AG09319 (cell line): ENCODE results near the gene NPRL2.

Experiments
- DNase-seq: peaks from one replicate; pipeline ENCODE4 v3.0.0-alpha.2; 2010; ENCODE audit warnings: low read depth; ENCODE audit errors: extremely low read depth
- TF ChIP-seq, protein P1 (sequence below): IDR thresholded peaks from 2 replicates; pipeline ENCODE4 v1.5.1; 2011; ENCODE audit warnings: low read depth, mild to moderate bottlenecking, inconsistent platforms, low read length, moderate library complexity

The NPRL2 gene

DNA sequence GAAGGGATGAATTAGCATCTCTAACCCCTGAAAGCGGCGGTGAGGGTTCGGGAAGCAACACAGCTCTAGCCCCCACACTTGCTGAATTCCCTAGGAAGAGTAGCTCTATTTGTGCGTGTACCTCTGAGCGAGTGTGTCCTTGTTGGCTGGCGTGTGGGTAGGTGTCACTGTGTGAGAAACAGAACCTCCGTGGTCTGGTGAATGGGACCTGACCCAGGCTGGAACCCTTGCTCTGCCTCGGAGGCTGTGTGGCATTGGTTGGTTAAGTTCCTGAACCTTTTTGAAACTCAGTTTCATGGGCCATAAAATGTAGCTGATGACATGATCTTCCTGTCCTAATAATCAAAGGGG, 9.2 kb upstream of the NPRL2 start:
- no peak for DNase-seq
- TF ChIP-seq, protein P1, sequence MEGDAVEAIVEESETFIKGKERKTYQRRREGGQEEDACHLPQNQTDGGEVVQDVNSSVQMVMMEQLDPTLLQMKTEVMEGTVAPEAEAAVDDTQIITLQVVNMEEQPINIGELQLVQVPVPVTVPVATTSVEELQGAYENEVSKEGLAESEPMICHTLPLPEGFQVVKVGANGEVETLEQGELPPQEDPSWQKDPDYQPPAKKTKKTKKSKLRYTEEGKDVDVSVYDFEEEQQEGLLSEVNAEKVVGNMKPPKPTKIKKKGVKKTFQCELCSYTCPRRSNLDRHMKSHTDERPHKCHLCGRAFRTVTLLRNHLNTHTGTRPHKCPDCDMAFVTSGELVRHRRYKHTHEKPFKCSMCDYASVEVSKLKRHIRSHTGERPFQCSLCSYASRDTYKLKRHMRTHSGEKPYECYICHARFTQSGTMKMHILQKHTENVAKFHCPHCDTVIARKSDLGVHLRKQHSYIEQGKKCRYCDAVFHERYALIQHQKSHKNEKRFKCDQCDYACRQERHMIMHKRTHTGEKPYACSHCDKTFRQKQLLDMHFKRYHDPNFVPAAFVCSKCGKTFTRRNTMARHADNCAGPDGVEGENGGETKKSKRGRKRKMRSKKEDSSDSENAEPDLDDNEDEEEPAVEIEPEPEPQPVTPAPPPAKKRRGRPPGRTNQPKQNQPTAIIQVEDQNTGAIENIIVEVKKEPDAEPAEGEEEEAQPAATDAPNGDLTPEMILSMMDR, result no peak

DNA sequence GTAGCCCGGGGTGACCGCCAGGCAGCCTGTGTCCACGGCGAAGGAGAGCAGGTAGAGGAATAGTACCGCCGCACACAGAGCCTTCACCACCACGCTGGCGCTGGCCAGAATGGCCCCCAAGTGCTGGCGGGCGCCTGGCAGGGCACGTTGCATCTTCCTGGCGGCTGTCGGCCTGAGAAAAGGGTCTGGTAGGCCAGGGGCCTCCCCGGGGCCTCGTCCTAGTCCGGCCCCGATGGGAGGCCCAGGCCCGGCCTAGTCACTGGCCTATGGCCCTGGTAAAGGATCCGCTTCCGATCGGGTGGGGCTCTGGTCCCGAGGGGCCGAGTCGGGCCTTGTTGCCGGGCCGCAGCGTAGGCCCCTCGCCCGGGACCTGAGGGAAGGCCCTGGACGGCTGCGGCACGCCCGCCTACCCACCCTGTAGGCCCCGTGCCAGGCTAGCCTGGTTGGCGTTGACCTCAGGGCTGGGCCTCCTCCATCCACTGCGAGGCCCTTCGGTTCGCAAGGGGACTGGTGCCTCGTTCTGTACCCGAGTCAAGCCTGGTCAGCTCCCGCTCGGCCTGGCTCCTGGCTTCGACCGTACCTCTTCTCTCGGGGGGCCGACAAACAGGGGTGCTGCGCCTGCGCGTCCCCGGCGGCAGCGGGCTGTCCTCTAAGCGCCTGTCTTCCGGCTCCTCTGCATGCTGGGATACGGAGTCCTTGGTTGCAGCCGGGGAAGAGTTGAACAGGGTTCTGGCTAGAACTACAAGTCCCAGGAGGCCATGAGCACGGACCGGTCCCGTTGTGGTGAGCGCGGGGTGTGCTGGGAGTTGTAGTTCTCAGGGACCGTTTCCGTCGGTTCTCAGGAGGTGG, 8.6 kb upstream of the NPRL2 start, which contains the start of gene TMEM115:
Gene TMEM115, minus strand, starts transcription at position 611 of the 849 bp plus-strand sequence. Its CDS starts 458 bp downstream, at position 153.
- TF ChIP-seq, protein P1, result no peak
- DNase-seq, result peak; percentile 96

DNA sequence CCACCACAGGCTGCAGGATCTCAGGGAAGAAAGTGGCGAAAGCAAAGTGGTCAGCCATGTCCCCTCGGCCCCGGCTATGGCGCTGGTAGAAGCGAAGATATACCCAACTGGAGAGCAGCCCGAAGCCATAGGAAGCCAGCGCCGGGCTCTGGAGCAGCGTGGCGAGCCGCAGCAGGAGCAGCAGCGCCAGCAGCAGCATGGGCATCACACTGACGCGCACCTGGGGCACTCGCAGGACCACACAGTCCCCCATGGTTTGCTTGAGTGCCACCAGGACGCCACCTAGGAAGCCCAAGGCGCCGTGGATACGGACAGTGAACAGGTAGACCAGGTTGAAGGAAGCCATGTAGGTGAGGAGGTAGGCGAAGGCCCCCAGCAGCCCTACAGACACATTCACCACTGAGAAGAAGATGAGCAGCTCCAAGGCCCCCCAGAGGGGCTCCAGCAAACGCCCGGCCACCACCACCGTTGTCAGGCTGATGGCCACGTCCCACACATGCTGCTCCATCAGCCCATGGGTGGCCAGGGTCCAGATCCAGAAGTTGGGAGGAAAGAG, 7.9 kb upstream of the NPRL2 start:
- TF ChIP-seq, protein P1, result no peak
- no peak for DNase-seq

DNA sequence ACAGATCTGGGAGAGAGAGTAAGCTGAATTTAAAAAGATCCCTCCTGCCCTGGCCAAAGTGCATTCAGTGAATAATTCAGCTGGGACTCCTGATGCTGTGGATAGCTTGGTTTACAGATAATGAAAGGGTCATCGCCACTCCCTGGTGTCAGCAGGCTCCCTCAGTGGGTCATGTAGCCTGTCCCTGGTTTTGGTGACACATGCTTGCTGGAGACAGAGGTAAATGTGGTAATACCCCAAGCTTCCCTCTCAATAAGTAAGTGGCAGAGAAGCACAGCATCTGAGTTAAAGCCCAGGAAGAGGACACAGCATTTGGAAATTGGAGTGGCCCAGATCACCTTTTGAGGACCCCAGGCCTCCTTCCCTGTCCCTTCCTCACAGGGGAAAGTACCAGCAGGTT, 6.9 kb upstream of the NPRL2 start:
- no peak for DNase-seq

DNA sequence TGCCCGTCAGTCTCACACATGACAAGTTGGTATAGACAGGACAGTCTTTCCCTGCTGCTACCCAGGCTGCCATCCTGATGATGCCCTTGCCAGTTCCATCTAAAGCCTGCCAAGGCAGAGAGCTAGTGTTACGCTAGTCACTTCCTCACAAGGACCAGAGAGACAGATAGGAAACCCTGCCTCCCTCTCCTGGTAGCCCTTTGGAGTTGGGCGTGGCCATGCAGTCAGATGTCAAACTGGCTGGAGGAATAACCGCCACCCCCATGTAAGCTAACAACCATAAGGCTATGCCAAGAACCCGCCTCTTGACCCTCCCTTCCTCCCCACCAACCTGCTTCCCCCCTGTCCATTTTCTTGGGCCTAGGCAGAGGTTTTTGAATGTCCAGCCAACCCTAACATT, 6.0 kb upstream of the NPRL2 start:
- no peak for DNase-seq
- TF ChIP-seq, protein P1, result no peak

More for the DNA sequence above, 6.9 kb upstream of the NPRL2 start:
- TF ChIP-seq, protein P1, result no peak

DNA sequence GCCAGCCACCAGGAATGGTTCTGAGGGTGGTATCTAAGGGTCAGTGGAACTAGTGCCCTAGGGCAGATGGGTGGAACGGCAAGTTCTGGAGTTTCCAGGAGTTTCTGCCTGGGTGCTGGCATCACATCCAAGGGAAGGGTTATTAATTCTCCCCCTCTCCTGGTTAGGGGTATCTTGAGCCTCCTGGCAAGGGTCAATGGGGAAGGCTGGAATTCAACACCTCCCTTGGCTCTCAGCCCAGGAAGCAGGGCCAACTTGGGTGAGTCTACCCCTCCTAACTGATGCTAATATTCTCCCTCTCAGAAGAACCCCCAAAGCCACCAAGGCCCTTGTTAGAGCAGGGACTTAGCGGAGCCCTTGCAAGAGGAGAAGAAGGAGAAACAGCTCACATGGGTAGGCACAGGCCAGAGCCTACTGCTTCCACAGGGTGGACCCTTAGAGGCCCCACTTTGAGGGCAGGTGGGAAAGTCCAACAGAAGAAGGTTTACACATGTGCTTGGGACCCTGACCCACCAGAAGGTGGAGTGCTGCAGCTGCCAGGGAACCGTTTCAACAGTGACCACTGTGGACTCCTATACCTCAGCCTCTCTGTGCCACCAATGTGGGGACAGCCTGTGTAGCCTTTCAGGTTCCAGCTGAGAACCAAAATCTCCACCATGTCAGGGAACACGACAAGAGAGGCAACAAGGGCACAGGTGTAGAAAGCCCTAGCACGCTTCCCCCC, 5.4 kb upstream of the NPRL2 start:
- DNase-seq, result no peak
- TF ChIP-seq, protein P1, result no peak

DNA sequence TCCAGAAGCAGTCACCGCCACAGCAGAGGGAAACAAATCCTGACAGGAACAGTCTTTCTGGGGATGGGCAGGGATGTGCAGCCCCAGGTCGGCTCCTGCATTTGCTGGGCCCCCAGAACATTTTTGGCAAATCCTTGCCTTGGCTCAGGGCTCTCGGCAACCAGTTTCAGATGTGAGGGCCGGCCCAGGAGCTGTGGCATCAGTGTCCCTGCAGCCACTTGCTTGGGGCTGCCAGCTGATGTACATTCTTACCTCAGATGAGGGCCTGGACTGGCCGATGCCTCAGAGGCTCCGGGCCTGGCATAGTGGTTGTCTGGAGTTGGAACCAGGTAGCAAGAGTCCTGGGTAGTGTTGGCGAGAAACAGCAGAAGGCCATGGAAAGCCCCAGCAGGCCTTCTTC, 4.3 kb upstream of the NPRL2 start:
- TF ChIP-seq, protein P1, result no peak
- no peak for DNase-seq
